Measurements from ENCODE around the gene HSPH1. TPM values are rescaled to one million over a fixed set of nuclear protein-coding genes. Genes with fewer than 3 reads are reported as not detected.

HSPH1 gene
- total RNA-seq, 4 donors from 2014 or later, result 23.0 to 57.7 (median 30.6) TPM

GRCh38 chr13:31162151-31163008 is 676 bp upstream of the HSPH1 start:
- Histone ChIP-seq H3K4me3 (peak overlapping the region; percentile 82 to 95 (median 93)), H3K4me1 (peaks cover 33 to 39% of the 10 kb centered on the region in 2 donors), H3K27me3 (no peaks in the 10 kb centered on the region), H3K27ac (peak overlapping the region; percentile 84 to 98 (median 96)), H3K9me3 (no peaks in the 10 kb centered on the region), H3K36me3 (peaks cover 0 to 6% of the 10 kb centered on the region in 2 donors)
- DNase-seq, result peak; percentile 95 to 96
- TF ChIP-seq, protein P1, sequence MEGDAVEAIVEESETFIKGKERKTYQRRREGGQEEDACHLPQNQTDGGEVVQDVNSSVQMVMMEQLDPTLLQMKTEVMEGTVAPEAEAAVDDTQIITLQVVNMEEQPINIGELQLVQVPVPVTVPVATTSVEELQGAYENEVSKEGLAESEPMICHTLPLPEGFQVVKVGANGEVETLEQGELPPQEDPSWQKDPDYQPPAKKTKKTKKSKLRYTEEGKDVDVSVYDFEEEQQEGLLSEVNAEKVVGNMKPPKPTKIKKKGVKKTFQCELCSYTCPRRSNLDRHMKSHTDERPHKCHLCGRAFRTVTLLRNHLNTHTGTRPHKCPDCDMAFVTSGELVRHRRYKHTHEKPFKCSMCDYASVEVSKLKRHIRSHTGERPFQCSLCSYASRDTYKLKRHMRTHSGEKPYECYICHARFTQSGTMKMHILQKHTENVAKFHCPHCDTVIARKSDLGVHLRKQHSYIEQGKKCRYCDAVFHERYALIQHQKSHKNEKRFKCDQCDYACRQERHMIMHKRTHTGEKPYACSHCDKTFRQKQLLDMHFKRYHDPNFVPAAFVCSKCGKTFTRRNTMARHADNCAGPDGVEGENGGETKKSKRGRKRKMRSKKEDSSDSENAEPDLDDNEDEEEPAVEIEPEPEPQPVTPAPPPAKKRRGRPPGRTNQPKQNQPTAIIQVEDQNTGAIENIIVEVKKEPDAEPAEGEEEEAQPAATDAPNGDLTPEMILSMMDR (IDR thresholded peaks at IDR 0.05 in 4 of 5, conservative IDR thresholded peaks at IDR 0.05 in 1 of 5), result no peak
- peak in 1 of 2 donors; percentile 13 for TF ChIP-seq POLR2A (IDR thresholded peaks at IDR 0.05)
- peak; percentile 95 to 96 for ATAC-seq
- intact Hi-C loops (cut with DNase I; ENCODE audit: low total_unique reads), result loop anchor here (1.0 to 5.0 kb wide), 4 partner anchors 38 to 1375 kb away; partner anchors contain the start of genes N4BP2L2, UBL3 and USPL1
- in situ Hi-C loops (cut with MboI; ENCODE audit: low sequenced_read_pairs in 4 of 4), result loop anchor here in 1 of 4 donors (25.0 kb wide), 1 partner anchor 550 kb away; the partner anchor contains the start of gene USPL1

- Histone ChIP-seq H3K36me3 (peaks cover 0 to 12% of the 10 kb centered on the region in 2 donors), H3K27ac (peak overlapping the region; percentile 84 to 98 (median 96)), H3K4me3 (peak overlapping the region; percentile 82 to 95 (median 93)), H3K27me3 (no peaks in the 10 kb centered on the region), H3K9me3 (no peaks in the 10 kb centered on the region), H3K4me1 (peaks cover 28 to 38% of the 10 kb centered on the region in 2 donors)
- TF ChIP-seq, protein P1 (IDR thresholded peaks at IDR 0.05 in 4 of 5, conservative IDR thresholded peaks at IDR 0.05 in 1 of 5), result no peak
- TF ChIP-seq POLR2A (IDR thresholded peaks at IDR 0.05), result peak in 1 of 2 donors; percentile 54
- in situ Hi-C loops (cut with MboI; ENCODE audit: low sequenced_read_pairs in 4 of 4), result loop anchor here in 1 of 4 donors (25.0 kb wide), 1 partner anchor 549 kb away; the partner anchor contains the start of gene USPL1
- intact Hi-C loops (cut with DNase I; ENCODE audit: low total_unique reads), result loop anchor here (2.0 to 5.0 kb wide), 4 partner anchors 544 to 1376 kb away; partner anchors contain the start of genes HMGB1, N4BP2L2, UBL3 and USPL1
- ATAC-seq, result peak in 1 of 2 donors; percentile 1
- peak in 1 of 2 donors; percentile 33 for DNase-seq
Observed at GRCh38 chr13:31160857-31161556, 697 bp downstream of the HSPH1 start.

DNA sequence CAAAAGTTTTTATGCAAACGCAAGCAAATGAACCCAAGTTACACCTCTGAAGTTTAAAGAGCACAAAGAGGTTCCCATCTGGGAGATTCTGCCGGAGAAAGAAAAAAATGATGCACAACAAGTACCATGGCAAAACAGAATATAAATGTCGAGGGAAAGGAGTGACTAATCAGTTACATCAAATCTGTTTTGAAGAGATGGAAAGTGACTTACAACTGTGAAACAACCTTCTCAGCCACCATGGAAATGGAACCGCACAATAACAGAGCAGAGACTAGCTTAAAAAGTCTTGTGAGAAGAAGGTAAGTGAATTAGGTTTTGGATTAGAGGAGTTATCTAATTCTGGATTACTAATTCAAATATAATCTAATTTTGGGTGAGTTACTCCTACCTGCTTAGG is 2.4 kb downstream of the HSPH1 start:
- Histone ChIP-seq H3K36me3 (peaks cover 0 to 27% of the 10 kb centered on the region in 2 donors), H3K4me1 (peaks cover 28 to 37% of the 10 kb centered on the region in 2 donors), H3K4me3 (peak overlapping the region in 1 of 4 donors; percentile 95), H3K27ac (no peak overlapping the region), H3K9me3 (no peaks in the 10 kb centered on the region), H3K27me3 (no peaks in the 10 kb centered on the region)
- ATAC-seq (no peak), DNase-seq (no peak)
- TF ChIP-seq POLR2A (IDR thresholded peaks at IDR 0.05), result no peak
- TF ChIP-seq, protein P1 (IDR thresholded peaks at IDR 0.05 in 4 of 5, conservative IDR thresholded peaks at IDR 0.05 in 1 of 5), result no peak
- in situ Hi-C loops (cut with MboI; ENCODE audit: low sequenced_read_pairs in 4 of 4) (loop anchor here in 1 of 4 donors (25.0 kb wide), 1 partner anchor 547 kb away; the partner anchor contains the start of gene USPL1), intact Hi-C loops (cut with DNase I; ENCODE audit: low total_unique reads) (no loop called here)

DNA sequence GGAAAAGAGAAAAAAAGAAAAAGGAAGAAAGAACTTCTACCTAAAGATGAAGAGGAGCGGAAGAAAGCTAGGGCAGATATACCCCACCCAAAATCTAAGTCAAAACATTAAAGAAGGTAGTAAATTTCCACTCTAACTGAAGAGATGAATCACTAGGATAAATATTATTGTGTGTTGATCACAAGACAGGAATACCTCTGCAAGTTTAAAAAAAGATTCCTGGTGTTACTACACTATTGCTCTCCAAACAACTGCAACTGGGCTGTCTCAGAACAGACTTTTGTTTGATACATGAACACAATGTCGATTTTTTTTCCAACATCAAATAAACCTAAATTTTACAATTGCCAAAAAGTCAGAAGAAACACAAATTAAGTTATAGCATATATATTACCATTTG is 6.8 kb downstream of the HSPH1 start:
- intact Hi-C loops (cut with DNase I; ENCODE audit: low total_unique reads) (no loop called here), in situ Hi-C loops (cut with MboI; ENCODE audit: low sequenced_read_pairs in 4 of 4) (loop anchor here in 1 of 4 donors (25.0 kb wide), 1 partner anchor 543 kb away; the partner anchor contains the start of gene USPL1)
- Histone ChIP-seq H3K27me3 (no peaks in the 10 kb centered on the region), H3K36me3 (peaks cover 0 to 69% of the 10 kb centered on the region in 2 donors), H3K27ac (peak overlapping the region in 1 of 4 donors; percentile 44), H3K4me1 (peaks cover 7 to 15% of the 10 kb centered on the region in 2 donors), H3K4me3 (no peak overlapping the region), H3K9me3 (no peaks in the 10 kb centered on the region)
- no peak for DNase-seq
- TF ChIP-seq POLR2A (IDR thresholded peaks at IDR 0.05), result no peak
- TF ChIP-seq, protein P1 (IDR thresholded peaks at IDR 0.05 in 4 of 5, conservative IDR thresholded peaks at IDR 0.05 in 1 of 5), result no peak
- ATAC-seq, result peak; percentile 52 to 66
